Ovary (tissue), 3 donors: ENCODE measurements around the gene PLEKHA3.

Experiments used
- CTCF ChIP-seq, 3 donors: fragments of 450-650 bp in 2 of 3; fragments of 200-600 bp in 1 of 3; IDR thresholded peaks; one replicate each; pipeline versions ENCODE4 v1.5.1 to v1.8.0; 2016 to 2022; ENCODE audit warnings: antibody characterized with exemption in 3 of 3, mild to moderate bottlenecking in 1 of 3
- POLR2A ChIP-seq: fragments of 450-650 bp; IDR thresholded peaks from one replicate; pipeline ENCODE4 v1.6.1; 2017; ENCODE audit warnings: antibody characterized with exemption, mild to moderate bottlenecking, moderate library complexity
- donor health status: DM: no; HTN: no; CAD: no.

- TF ChIP-seq POLR2A (no peak), CTCF (IDR thresholded peaks at IDR 0.05) (no peak)
Measured at GRCh38 chr2:178502751-178503150, 22.5 kb downstream of the PLEKHA3 start.
